SK-N-DZ (cell line): ENCODE data around the gene ANGPT4.
"Not testable (repeated sequence)": the region's sequence is repeated elsewhere in the genome, so short reads cannot be mapped to it uniquely, and the experiment has no call there.

ENCODE experiments used
- DNase-seq: peaks from one replicate; pipeline ENCODE4 v3.0.0-alpha.2; 2015; ENCODE audit warnings: low spot score

Gene ANGPT4

GRCh38 chr20:875115-875514 is 41.0 kb downstream of the ANGPT4 start:
- DNase-seq: no peak

- no peak for DNase-seq
These were observed 42.1 kb downstream of the ANGPT4 start for GRCh38 chr20:873875-874607.

GRCh38 chr20:872855-873520 is 43.1 kb downstream of the ANGPT4 start:
- DNase-seq: peak; percentile 34

GRCh38 chr20:871948-872347 is 44.2 kb downstream of the ANGPT4 start:
- DNase-seq: no peak

GRCh38 chr20:871436-871835 is 44.7 kb downstream of the ANGPT4 start:
- DNase-seq: no peak

- no peak for DNase-seq
These were observed 45.4 kb downstream of the ANGPT4 start for GRCh38 chr20:870758-871157.

GRCh38 chr20:869606-870005 is 46.5 kb downstream of the ANGPT4 start:
- DNase-seq: no peak

- DNase-seq: no peak
These were observed 47.9 kb downstream of the ANGPT4 start for GRCh38 chr20:868279-868678.

- DNase-seq: no peak
These were observed 50.7 kb downstream of the ANGPT4 start for GRCh38 chr20:865440-865839.

GRCh38 chr20:860891-861290 is 55.2 kb downstream of the ANGPT4 start:
- DNase-seq: no peak

- no peak for DNase-seq
These were observed 56.3 kb downstream of the ANGPT4 start for GRCh38 chr20:859751-860231.

GRCh38 chr20:858011-858410 is 58.1 kb downstream of the ANGPT4 start:
- DNase-seq: no peak

- no peak for DNase-seq
These were observed 59.8 kb downstream of the ANGPT4 start for GRCh38 chr20:856361-856775.

GRCh38 chr20:855466-856360 is 60.4 kb downstream of the ANGPT4 start:
- no peak for DNase-seq

- no peak for DNase-seq
These were observed 61.5 kb downstream of the ANGPT4 start for GRCh38 chr20:854601-855000.

- no peak for DNase-seq
These were observed 62.6 kb downstream of the ANGPT4 start for GRCh38 chr20:853406-853996.

- not testable (repeated sequence) for DNase-seq
These were observed 67.4 kb downstream of the ANGPT4 start for GRCh38 chr20:848731-849130.

- DNase-seq: peak; percentile 27
These were observed 67.9 kb downstream of the ANGPT4 start for GRCh38 chr20:848193-848592.

GRCh38 chr20:846894-847278 is 69.2 kb downstream of the ANGPT4 start:
- no peak for DNase-seq

- DNase-seq: no peak
These were observed 69.9 kb downstream of the ANGPT4 start for GRCh38 chr20:845941-846893.
